WTC11 (cell line): Measurements from ENCODE around the gene NPTN.

Source experiments
- AFF4 ChIP-seq: sonication (generic); formaldehyde crosslinking; IDR thresholded peaks from 2 replicates; pipeline ENCODE4 v1.8.1; 2023; ENCODE audit warnings: mild to moderate bottlenecking, missing genetic modification reagents, borderline replicate concordance
- CTCF ChIP-seq: fragments of 200-600 bp; IDR thresholded peaks from 2 replicates; pipeline ENCODE4 v1.8.0; 2022; ENCODE audit warnings: antibody characterized with exemption
- ETV6 ChIP-seq: sonication (generic); formaldehyde crosslinking; IDR thresholded peaks from 2 replicates; pipeline ENCODE4 v1.8.1; 2022; ENCODE audit warnings: mild to moderate bottlenecking, missing genetic modification reagents
- HMGXB4 ChIP-seq: sonication (generic); formaldehyde crosslinking; IDR thresholded peaks from 2 replicates; pipeline ENCODE4 v1.8.1; 2023; ENCODE audit warnings: mild to moderate bottlenecking, moderate library complexity, missing genetic modification reagents
- ZNF232 ChIP-seq: sonication (generic); formaldehyde crosslinking; IDR thresholded peaks from 2 replicates; pipeline ENCODE4 v1.8.0; 2022; ENCODE audit warnings: mild to moderate bottlenecking, missing genetic modification reagents
- ZNF416 ChIP-seq: fragments of 250-450 bp; sonication (Bioruptor Pico); IDR thresholded peaks from 2 replicates; pipeline ENCODE4 v1.9.0; 2021; ENCODE audit warnings: mild to moderate bottlenecking, inconsistent platforms
- ZNF423 ChIP-seq: fragments of 250-450 bp; sonication (Bioruptor Pico); IDR thresholded peaks from 2 replicates; pipeline ENCODE4 v2.1.2; 2022; ENCODE audit warnings: mild to moderate bottlenecking, moderate library complexity

- TF ChIP-seq CTCF (no peak), ETV6 (no peak), AFF4 (no peak), HMGXB4 (CRISPR knock-in tag) (no peak), ZNF232 (CRISPR knock-in tag) (no peak), ZNF423 (CRISPR knock-in tag) (no peak), ZNF416 (no peak)
Observed at GRCh38 chr15:73539212-73540128, 93.7 kb downstream of the NPTN start.
